CD4-positive, alpha-beta memory T cell (primary cell): ENCODE measurements around the gene MYO5B. TPM values are rescaled to one million over a fixed set of nuclear protein-coding genes. Genes with fewer than 3 reads are reported as not detected.

Experiments used
- CTCF ChIA-PET: fragments of 350-600 bp; sonication (Branson Sonifier 250); formaldehyde crosslinking; loops from one replicate; lab custom pipeline; 2021; ENCODE audit warnings: inconsistent platforms; ENCODE audit not compliant: partially characterized antibody; lab: Charles Lee
- POLR2A ChIA-PET: fragments of 350-600 bp; sonication (Branson Sonifier 250); formaldehyde crosslinking; loops from one replicate; lab custom pipeline; 2021; ENCODE audit not compliant: partially characterized antibody; lab: Charles Lee
- DNase-seq, 5 donors: peaks; one replicate each; pipeline versions ENCODE4 v3.0.0 to v3.0.0-alpha.2; 2020 to 2022; ENCODE audit warnings: mixed read lengths in 1 of 5
- H3K27ac ChIP-seq: one replicate; pipeline ENCODE4 v1.7.0; 2013; ENCODE audit warnings: low read depth, low read length
- H3K27me3 ChIP-seq: 2 replicates; pipeline ENCODE4 v1.7.0; 2013; ENCODE audit warnings: mild to moderate bottlenecking, low read length, moderate library complexity; ENCODE audit not compliant: insufficient read depth
- H3K36me3 ChIP-seq: 2 replicates; pipeline ENCODE4 v1.7.0; 2013; ENCODE audit warnings: mild to moderate bottlenecking, low read length, moderate library complexity; ENCODE audit not compliant: insufficient read depth
- H3K4me1 ChIP-seq: 2 replicates; pipeline ENCODE4 v1.7.0; 2013; ENCODE audit warnings: mild to moderate bottlenecking, low read length, moderate library complexity; ENCODE audit not compliant: insufficient read depth
- H3K4me3 ChIP-seq, 2 donors: one replicate each; pipeline ENCODE4 v1.7.0; 2013; ENCODE audit warnings: low read length in 2 of 2, mild to moderate bottlenecking in 1 of 2
- H3K9me3 ChIP-seq, 2 donors: one replicate each; pipeline ENCODE4 v1.7.0; 2013; ENCODE audit warnings: low read length in 2 of 2, control low read depth in 1 of 2; ENCODE audit not compliant: control insufficient read depth in 1 of 2
- H3K27ac Mint-ChIP-seq, 7 donors: one replicate each; pipeline ENCODE4 v1.8.0; 2020 to 2021; ENCODE audit warnings: mixed read lengths in 7 of 7, mild to moderate bottlenecking in 6 of 7, inconsistent platforms in 3 of 7, moderate library complexity in 3 of 7
- H3K27me3 Mint-ChIP-seq, 2 donors: one replicate each; pipeline ENCODE4 v1.8.0; 2020 to 2021; ENCODE audit warnings: mixed read lengths in 2 of 2
- H3K36me3 Mint-ChIP-seq, 2 donors: one replicate each; pipeline ENCODE4 v1.8.0; 2020 to 2021; ENCODE audit warnings: mixed read lengths in 2 of 2, inconsistent platforms in 1 of 2, mild to moderate bottlenecking in 1 of 2
- H3K4me1 Mint-ChIP-seq, 4 donors: one replicate each; pipeline ENCODE4 v1.8.0; 2020 to 2021; ENCODE audit warnings: mixed read lengths in 4 of 4, mild to moderate bottlenecking in 1 of 4
- H3K4me3 Mint-ChIP-seq, 8 donors: one replicate each; pipeline ENCODE4 v1.8.0; 2020 to 2021; ENCODE audit warnings: mixed read lengths in 8 of 8, mild to moderate bottlenecking in 7 of 8, moderate library complexity in 6 of 8, inconsistent platforms in 3 of 8
- H3K9me3 Mint-ChIP-seq, 8 donors: one replicate each; pipeline ENCODE4 v1.8.0; 2020 to 2021; ENCODE audit warnings: mixed read lengths in 8 of 8, mild to moderate bottlenecking in 5 of 8, inconsistent platforms in 3 of 8, moderate library complexity in 1 of 8
- intact Hi-C: fragments of 100-400 bp; cut with micrococcal nuclease; formaldehyde crosslinking; loops from one replicate; pipeline ENCODE4 v1.15.1; 2023
- polyA plus RNA-seq, 2 donors: library from polyadenylated mRNA; unstranded; fragments of 300-500 nt; fragmentation: Illumina TruSeq; gene quantifications; one replicate each; pipeline ENCODE4 v1.2.3, GENCODE V29; 2021
- total RNA-seq, 2 experiments: library from RNA; stranded (reverse); gene quantifications; one replicate each; pipeline ENCODE4 v1.2.3, GENCODE V29; 2021

Gene MYO5B
- total and polyA plus RNA-seq, 4 experiments from 2014 or later = 0.02 TPM; not detected in 3

GRCh38 chr18:50113726-50114125, 81.2 kb downstream of the MYO5B start:
- Histone ChIP-seq H3K4me1 (no peaks in the 10 kb centered on the region), H3K27me3 (peaks cover 4% of the 10 kb centered on the region), H3K36me3 (no peaks in the 10 kb centered on the region), H3K27ac (no peak overlapping the region), H3K9me3 (no peaks in the 10 kb centered on the region), H3K4me3 (no peak overlapping the region)
- Mint-ChIP-seq H3K9me3 (no peaks in the 10 kb centered on the region), H3K27ac (no peak overlapping the region), H3K27me3 (peaks cover 13 to 23% of the 10 kb centered on the region in 2 donors), H3K36me3 (no peaks in the 10 kb centered on the region), H3K4me3 (no peak overlapping the region), H3K4me1 (no peaks in the 10 kb centered on the region)
- POLR2A ChIA-PET = no interaction called here
- CTCF ChIA-PET = no interaction called here
- DNase-seq = no peak
- intact Hi-C loops = loop anchor here (5.0 kb wide), 1 partner anchor 836 kb away; no protein-coding TSS in a partner anchor

- H3K27ac Mint-ChIP-seq = no peak overlapping the region
- ChIA-PET CTCF (no interaction called here), POLR2A (no interaction called here)
- no peak for DNase-seq
- Histone ChIP-seq H3K36me3 (no peaks in the 10 kb centered on the region), H3K4me1 (no peaks in the 10 kb centered on the region), H3K27ac (no peak overlapping the region), H3K27me3 (peaks cover 4% of the 10 kb centered on the region), H3K4me3 (no peak overlapping the region), H3K9me3 (no peaks in the 10 kb centered on the region)
- no peaks in the 10 kb centered on the region for H3K9me3 Mint-ChIP-seq
- no peak overlapping the region for H3K4me3 Mint-ChIP-seq
- intact Hi-C loops = loop anchor here (5.0 kb wide), 1 partner anchor 834 kb away; no protein-coding TSS in a partner anchor
- peaks cover 13 to 27% of the 10 kb centered on the region in 2 donors for H3K27me3 Mint-ChIP-seq
- no peaks in the 10 kb centered on the region for H3K4me1 Mint-ChIP-seq
- no peaks in the 10 kb centered on the region for H3K36me3 Mint-ChIP-seq
These were observed 83.5 kb downstream of the MYO5B start for GRCh38 chr18:50111398-50111797.

- intact Hi-C loops = no loop called here
- Mint-ChIP-seq H3K27ac (no peak overlapping the region), H3K9me3 (no peaks in the 10 kb centered on the region), H3K4me1 (no peaks in the 10 kb centered on the region), H3K36me3 (no peaks in the 10 kb centered on the region), H3K4me3 (no peak overlapping the region), H3K27me3 (peaks cover 11 to 35% of the 10 kb centered on the region in 2 donors)
- Histone ChIP-seq H3K4me1 (no peaks in the 10 kb centered on the region), H3K27ac (no peak overlapping the region), H3K36me3 (no peaks in the 10 kb centered on the region), H3K4me3 (no peak overlapping the region), H3K27me3 (peaks cover 5% of the 10 kb centered on the region), H3K9me3 (no peaks in the 10 kb centered on the region)
- POLR2A ChIA-PET = no interaction called here
- no peak for DNase-seq
- CTCF ChIA-PET = no interaction called here
These were observed 87.4 kb downstream of the MYO5B start for GRCh38 chr18:50107468-50107977.

- Histone ChIP-seq H3K36me3 (no peaks in the 10 kb centered on the region), H3K27me3 (peaks cover 2% of the 10 kb centered on the region), H3K4me3 (no peak overlapping the region), H3K27ac (no peak overlapping the region), H3K4me1 (no peaks in the 10 kb centered on the region), H3K9me3 (no peaks in the 10 kb centered on the region)
- intact Hi-C loops = no loop called here
- peaks cover 0 to 2% (median 0%) of the 10 kb centered on the region in 8 donors for H3K9me3 Mint-ChIP-seq
- no peaks in the 10 kb centered on the region for H3K4me1 Mint-ChIP-seq
- ChIA-PET CTCF (no interaction called here), POLR2A (no interaction called here)
- no peak overlapping the region for H3K27ac Mint-ChIP-seq
- H3K4me3 Mint-ChIP-seq = no peak overlapping the region
- no peaks in the 10 kb centered on the region for H3K36me3 Mint-ChIP-seq
- no peak for DNase-seq
- H3K27me3 Mint-ChIP-seq = peaks cover 11 to 33% of the 10 kb centered on the region in 2 donors
These were observed 89.9 kb downstream of the MYO5B start for GRCh38 chr18:50105027-50105426.

- CTCF ChIA-PET = no interaction called here
- Histone ChIP-seq H3K4me1 (no peaks in the 10 kb centered on the region), H3K9me3 (no peaks in the 10 kb centered on the region), H3K27ac (no peak overlapping the region), H3K27me3 (peaks cover 2% of the 10 kb centered on the region), H3K36me3 (no peaks in the 10 kb centered on the region), H3K4me3 (no peak overlapping the region)
- POLR2A ChIA-PET = no interaction called here
- Mint-ChIP-seq H3K27me3 (peaks cover 12 to 33% of the 10 kb centered on the region in 2 donors), H3K36me3 (no peaks in the 10 kb centered on the region), H3K4me1 (no peaks in the 10 kb centered on the region), H3K4me3 (no peak overlapping the region), H3K27ac (no peak overlapping the region), H3K9me3 (peaks cover 0 to 2% (median 0%) of the 10 kb centered on the region in 8 donors)
- no peak for DNase-seq
- intact Hi-C loops = no loop called here
These were observed 90.5 kb downstream of the MYO5B start for GRCh38 chr18:50104421-50104820.

- peaks cover 0 to 2% (median 0%) of the 10 kb centered on the region in 8 donors for H3K9me3 Mint-ChIP-seq
- no peaks in the 10 kb centered on the region for H3K4me1 ChIP-seq
- no peak overlapping the region for H3K27ac ChIP-seq
- H3K36me3 Mint-ChIP-seq = no peaks in the 10 kb centered on the region
- no peaks in the 10 kb centered on the region for H3K4me1 Mint-ChIP-seq
- H3K27ac Mint-ChIP-seq = no peak overlapping the region
- H3K9me3 ChIP-seq = no peaks in the 10 kb centered on the region
- no peak for DNase-seq
- H3K4me3 ChIP-seq = no peak overlapping the region
- ChIA-PET POLR2A (no interaction called here), CTCF (no interaction called here)
- no peaks in the 10 kb centered on the region for H3K36me3 ChIP-seq
- no peak overlapping the region for H3K4me3 Mint-ChIP-seq
- H3K27me3 ChIP-seq = peaks cover 2% of the 10 kb centered on the region
- H3K27me3 Mint-ChIP-seq = peaks cover 14 to 21% of the 10 kb centered on the region in 2 donors
- intact Hi-C loops = no loop called here
These were observed 95.1 kb downstream of the MYO5B start for GRCh38 chr18:50099725-50100407.

- POLR2A ChIA-PET = no interaction called here
- Mint-ChIP-seq H3K4me1 (no peaks in the 10 kb centered on the region), H3K27me3 (peaks cover 15 to 16% of the 10 kb centered on the region in 2 donors), H3K36me3 (no peaks in the 10 kb centered on the region), H3K27ac (no peak overlapping the region), H3K9me3 (peaks cover 0 to 2% (median 0%) of the 10 kb centered on the region in 8 donors), H3K4me3 (no peak overlapping the region)
- Histone ChIP-seq H3K9me3 (no peaks in the 10 kb centered on the region), H3K36me3 (no peaks in the 10 kb centered on the region), H3K4me1 (no peaks in the 10 kb centered on the region), H3K4me3 (no peak overlapping the region), H3K27ac (no peak overlapping the region), H3K27me3 (peaks cover 1% of the 10 kb centered on the region)
- intact Hi-C loops = no loop called here
- CTCF ChIA-PET = no interaction called here
- DNase-seq = no peak
These were observed 97.2 kb downstream of the MYO5B start for GRCh38 chr18:50097702-50098101.
